ENCODE measurements around the gene ZDHHC18. TPM values are rescaled to one million over a fixed set of nuclear protein-coding genes. Genes with fewer than 3 reads are reported as not detected.
A peak's percentile ranks its signal among the peaks of the same experiment; 100 is the strongest.

ZDHHC18 gene
- total RNA-seq, 1 experiment from 2014 or later = 33.1 TPM

DNA sequence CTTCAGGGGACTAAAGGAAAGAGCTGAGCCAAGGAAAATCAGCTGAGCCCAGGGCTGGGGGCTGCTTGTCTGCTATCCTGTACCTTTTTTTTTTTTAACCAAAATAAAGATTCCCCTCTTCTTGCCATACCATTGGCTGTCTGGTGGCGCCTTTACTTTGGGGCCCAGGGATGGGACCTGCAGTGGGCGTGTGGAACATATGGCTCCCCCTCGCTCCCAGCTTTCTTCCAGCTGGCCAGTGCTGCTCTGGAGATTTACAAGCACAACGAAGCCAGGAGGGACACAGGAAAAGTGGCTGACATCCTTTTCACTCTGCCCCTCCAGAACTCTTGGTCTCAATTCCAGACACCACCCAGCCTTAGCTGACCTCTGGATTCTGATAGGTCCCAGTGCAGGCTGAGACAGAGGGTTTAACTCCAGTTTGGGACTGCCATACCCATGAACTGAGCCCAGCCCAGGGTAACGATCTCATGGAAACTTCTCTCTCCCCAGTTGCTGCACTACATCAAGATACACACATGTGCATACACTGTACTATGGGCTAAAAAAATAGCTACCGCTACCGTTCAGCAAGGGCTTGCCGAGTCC lies 31.1 kb downstream of the ZDHHC18 start:
- H4K5ac ChIP-seq (ENCODE audit: insufficient read length, low read depth, low read length) = no peak overlapping the region
- no peak overlapping the region for H4K8ac ChIP-seq (replicated peaks; ENCODE audit: insufficient read length, low read depth, low read length)
- H3K27me3 ChIP-seq (ENCODE audit: insufficient read depth, low read length) = no peaks in the 10 kb centered on the region
- H3T11ph ChIP-seq (ENCODE audit: low read length) = no peak overlapping the region
- no peak overlapping the region for H3K56ac ChIP-seq (ENCODE audit: insufficient read length, low read depth, low read length)
- Mint-ChIP-seq H3K27me3 (ENCODE audit: low read depth) (no peaks in the 10 kb centered on the region), H3K4me3 (no peak overlapping the region), H3K36me3 (ENCODE audit: insufficient read depth in 1 of 3, low read depth in 3 of 3) (peaks cover 11 to 22% (median 13%) of the 10 kb centered on the region in 3 experiments; a peak in 6 of 7 replicates), H3K9me3 (no peaks in the 10 kb centered on the region), H3K27ac (peak overlapping the region in 1 of 3 experiments; percentile 62; a peak in 1 of 7 replicates), H3K4me1 (peaks cover 29 to 33% of the 10 kb centered on the region in 2 experiments)
- no peak overlapping the region for H2AK5ac ChIP-seq (ENCODE audit: insufficient read length, low read length)
- no peaks in the 10 kb centered on the region for H3K79me2 ChIP-seq (ENCODE audit: insufficient read depth, low read length)
- no peak overlapping the region for H2BK120ac ChIP-seq (ENCODE audit: low read depth, low read length, poor library complexity, severe bottlenecking)
- no peaks in the 10 kb centered on the region for H3K9me3 ChIP-seq (ENCODE audit: control insufficient read depth, low read depth, low read length)
- no peak overlapping the region for H4K91ac ChIP-seq (ENCODE audit: insufficient read length, low read depth, low read length)
- H3K18ac ChIP-seq (ENCODE audit: insufficient read length, low read depth, low read length) = no peak overlapping the region
- H2BK12ac ChIP-seq (ENCODE audit: insufficient read length, low read depth, low read length) = no peak overlapping the region
- no CpG with 5 or more reads among the region's 8 CpGs for WGBS (ENCODE audit: extremely low coverage, insufficient read length, low lambda C conversion rate)
- no peak overlapping the region for H3K14ac ChIP-seq (ENCODE audit: insufficient read depth, low read length)
- H2BK20ac ChIP-seq (ENCODE audit: low read depth, low read length, poor library complexity, severe bottlenecking) = no peak overlapping the region
- no peaks in the 10 kb centered on the region for H4K20me1 ChIP-seq (ENCODE audit: control insufficient read depth, insufficient read depth, insufficient read length)
- H2BK5ac ChIP-seq (ENCODE audit: insufficient read length, low read length) = no peak overlapping the region
- no peak overlapping the region for H3K4ac ChIP-seq (ENCODE audit: low read depth, low read length)
- TF ChIP-seq, protein P1, sequence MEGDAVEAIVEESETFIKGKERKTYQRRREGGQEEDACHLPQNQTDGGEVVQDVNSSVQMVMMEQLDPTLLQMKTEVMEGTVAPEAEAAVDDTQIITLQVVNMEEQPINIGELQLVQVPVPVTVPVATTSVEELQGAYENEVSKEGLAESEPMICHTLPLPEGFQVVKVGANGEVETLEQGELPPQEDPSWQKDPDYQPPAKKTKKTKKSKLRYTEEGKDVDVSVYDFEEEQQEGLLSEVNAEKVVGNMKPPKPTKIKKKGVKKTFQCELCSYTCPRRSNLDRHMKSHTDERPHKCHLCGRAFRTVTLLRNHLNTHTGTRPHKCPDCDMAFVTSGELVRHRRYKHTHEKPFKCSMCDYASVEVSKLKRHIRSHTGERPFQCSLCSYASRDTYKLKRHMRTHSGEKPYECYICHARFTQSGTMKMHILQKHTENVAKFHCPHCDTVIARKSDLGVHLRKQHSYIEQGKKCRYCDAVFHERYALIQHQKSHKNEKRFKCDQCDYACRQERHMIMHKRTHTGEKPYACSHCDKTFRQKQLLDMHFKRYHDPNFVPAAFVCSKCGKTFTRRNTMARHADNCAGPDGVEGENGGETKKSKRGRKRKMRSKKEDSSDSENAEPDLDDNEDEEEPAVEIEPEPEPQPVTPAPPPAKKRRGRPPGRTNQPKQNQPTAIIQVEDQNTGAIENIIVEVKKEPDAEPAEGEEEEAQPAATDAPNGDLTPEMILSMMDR (conservative IDR thresholded peaks at IDR 0.05) = no peak
- H3K79me1 ChIP-seq (ENCODE audit: insufficient read depth, low read depth, low read length, poor library complexity, severe bottlenecking) = no peaks in the 10 kb centered on the region
- no peak overlapping the region for H2AFZ ChIP-seq (ENCODE audit: low read length)
- no peak overlapping the region for H3K9ac ChIP-seq (ENCODE audit: extremely low read depth, insufficient read length, low read length)
- no peak overlapping the region for H2BK15ac ChIP-seq (ENCODE audit: low read depth, low read length)
- no peaks in the 10 kb centered on the region for H3K23me2 ChIP-seq (ENCODE audit: insufficient read length, low read depth, low read length, poor library complexity, severe bottlenecking)
- no peak overlapping the region for H3K27ac ChIP-seq (ENCODE audit: insufficient read length, low read depth, low read length)
- H3K4me2 ChIP-seq (ENCODE audit: insufficient read depth, insufficient read length, low read length) = no peak overlapping the region
- no peaks in the 10 kb centered on the region; the same call in 1 of the 2 replicates for H3K4me1 ChIP-seq (ENCODE audit: insufficient read depth, low read length)
- no peak for DNase-seq
- H3K23ac ChIP-seq (ENCODE audit: insufficient read length, low read depth, low read length) = no peak overlapping the region
